OCI-LY3 (cell line): Measurements from ENCODE around the gene SLC2A4RG.

Experiments used
- CTCF ChIP-seq: fragments of 200-600, 300-600 bp; sonication (generic); IDR thresholded peaks from 2 replicates; pipeline ENCODE4 v1.5.1; 2014; ENCODE audit warnings: antibody characterized with exemption, low read length, low read depth
- EZH2phosphoT487 ChIP-seq: fragments of 200-600 bp; shearing (Covaris generic); IDR thresholded peaks from 2 replicates; pipeline ENCODE4 v1.6.1; 2018; ENCODE audit warnings: antibody characterized with exemption, mixed run types, low read depth

- TF ChIP-seq CTCF, result no peak
- no peak for TF ChIP-seq EZH2phosphoT487
These were observed 3.8 kb downstream of the SLC2A4RG start for GRCh38 chr20:63743210-63743970.
